ENCODE results near the gene SAV1.

The SAV1 gene

DNA sequence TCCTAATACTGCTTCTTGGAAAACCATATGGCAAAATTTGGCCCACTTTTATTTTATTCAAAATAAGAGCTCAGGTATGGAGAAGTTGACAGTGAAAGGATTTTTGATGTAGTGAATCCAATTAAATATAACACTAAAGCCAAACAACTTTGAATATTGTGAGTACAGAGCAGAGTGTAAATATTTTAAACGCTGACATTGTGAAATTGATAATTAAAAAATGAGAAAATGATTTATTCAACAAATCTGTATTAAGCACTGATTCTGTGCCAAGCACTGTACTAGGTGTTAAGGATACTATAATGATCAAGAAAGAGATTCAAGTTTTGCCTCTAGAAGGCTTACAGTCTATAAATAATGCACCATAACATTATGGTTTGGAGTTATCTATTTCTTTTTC lies 57.6 kb downstream of the SAV1 start:
- in situ Hi-C loops (cut with HindIII; ENCODE audit: low sequenced_read_pairs), result no loop called here

DNA sequence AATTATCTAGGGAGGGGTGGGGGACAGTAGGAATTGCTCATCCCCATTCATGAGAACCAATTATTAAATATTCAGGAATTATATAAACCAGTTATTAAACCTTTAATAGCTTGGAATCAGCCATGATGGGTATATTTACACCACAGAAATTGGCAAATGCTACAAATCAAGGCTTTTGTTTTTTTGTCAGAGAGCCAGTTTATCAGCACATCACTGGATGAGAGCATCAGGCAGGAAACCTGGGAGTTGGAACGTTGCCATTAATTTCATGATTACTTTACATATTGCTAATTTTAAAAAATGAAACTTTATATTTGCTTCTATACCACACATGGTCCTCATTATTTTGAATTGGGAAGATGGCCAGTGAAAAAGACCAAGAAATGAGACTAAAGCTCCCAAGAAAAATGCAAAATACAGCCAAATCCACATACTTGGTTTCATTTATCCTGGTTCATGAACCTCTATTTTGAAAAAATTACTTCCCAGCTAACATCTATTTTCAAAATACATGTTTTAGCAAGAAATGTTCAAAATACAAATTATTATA lies 59.7 kb downstream of the SAV1 start:
- in situ Hi-C loops (cut with HindIII; ENCODE audit: low sequenced_read_pairs), result no loop called here

DNA sequence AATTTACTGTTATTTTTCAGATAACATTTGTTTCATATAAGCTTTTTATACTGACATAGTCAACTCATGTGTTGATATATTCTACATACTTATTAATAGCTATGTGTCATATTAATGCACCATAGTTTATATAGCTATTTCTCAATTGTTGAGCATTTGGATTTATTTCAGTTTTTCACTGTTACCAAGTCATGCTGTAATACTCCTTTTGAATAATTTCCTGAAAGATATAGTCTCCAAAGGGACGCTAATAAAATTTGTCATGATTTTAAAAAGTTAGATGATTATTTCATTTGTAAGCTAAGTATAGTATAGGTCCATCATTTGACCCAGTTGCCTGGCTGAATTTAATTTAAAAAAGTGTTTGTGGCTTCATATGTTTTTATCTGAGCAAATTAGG lies 60.3 kb downstream of the SAV1 start:
- in situ Hi-C loops (cut with HindIII; ENCODE audit: low sequenced_read_pairs), result no loop called here

DNA sequence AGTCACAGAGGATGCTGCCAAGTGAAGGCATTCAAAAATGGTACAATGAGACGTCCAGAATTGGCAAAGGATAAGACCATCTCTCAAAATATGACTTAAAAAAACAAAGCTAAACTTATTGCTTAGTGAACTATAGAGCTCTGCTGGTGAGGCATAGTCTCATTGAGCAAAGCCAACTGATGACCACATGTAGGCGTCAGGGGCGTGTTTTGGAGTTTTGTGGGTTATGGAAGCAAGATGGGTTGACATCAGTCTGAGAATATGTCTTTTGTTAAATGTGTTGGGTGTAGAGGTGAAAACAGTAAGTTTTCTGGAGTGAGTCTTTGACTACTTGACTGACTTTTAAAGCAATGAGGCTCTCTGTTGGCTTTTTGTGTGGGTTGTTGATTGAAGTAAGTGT lies 60.9 kb downstream of the SAV1 start:
- in situ Hi-C loops (cut with HindIII; ENCODE audit: low sequenced_read_pairs), result no loop called here

DNA sequence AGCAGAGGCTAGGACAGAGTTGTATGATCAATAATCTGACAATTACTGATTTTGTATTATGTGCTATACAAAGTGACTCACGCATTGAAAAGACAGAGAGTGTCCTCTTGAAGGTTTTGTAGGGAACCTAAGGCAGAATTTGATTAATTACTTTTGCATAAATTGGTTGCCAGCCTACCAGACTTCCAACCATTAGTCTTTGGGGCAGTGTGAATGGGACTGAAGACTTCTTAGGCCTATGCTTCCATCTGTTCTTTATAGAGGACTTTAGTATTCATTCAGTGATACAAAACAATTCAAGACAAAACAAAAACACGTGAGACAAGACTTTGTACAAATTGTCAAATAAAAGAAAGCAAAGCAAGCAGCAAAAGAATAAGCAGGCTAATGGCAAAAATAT lies 61.6 kb downstream of the SAV1 start:
- in situ Hi-C loops (cut with HindIII; ENCODE audit: low sequenced_read_pairs), result no loop called here

DNA sequence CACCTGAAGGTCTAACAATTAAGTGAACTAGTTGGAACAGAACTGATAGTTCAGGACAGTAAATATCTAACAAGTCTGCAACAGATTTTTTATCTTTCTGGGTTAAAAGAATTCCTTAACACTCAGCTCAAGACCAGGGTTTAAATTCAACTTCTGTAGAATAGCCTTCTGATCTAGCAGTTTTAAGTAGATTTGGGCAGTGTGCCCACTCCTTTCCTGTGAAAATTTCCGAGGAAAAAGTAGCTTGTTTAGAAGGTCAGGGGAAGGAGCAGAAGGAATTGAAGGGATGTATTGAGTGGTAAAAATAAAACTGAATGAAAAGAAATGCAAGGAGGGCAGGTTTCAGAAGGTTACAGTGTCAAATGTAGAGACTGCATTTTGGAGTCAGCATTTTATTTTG lies 62.3 kb downstream of the SAV1 start:
- in situ Hi-C loops (cut with HindIII; ENCODE audit: low sequenced_read_pairs), result no loop called here

DNA sequence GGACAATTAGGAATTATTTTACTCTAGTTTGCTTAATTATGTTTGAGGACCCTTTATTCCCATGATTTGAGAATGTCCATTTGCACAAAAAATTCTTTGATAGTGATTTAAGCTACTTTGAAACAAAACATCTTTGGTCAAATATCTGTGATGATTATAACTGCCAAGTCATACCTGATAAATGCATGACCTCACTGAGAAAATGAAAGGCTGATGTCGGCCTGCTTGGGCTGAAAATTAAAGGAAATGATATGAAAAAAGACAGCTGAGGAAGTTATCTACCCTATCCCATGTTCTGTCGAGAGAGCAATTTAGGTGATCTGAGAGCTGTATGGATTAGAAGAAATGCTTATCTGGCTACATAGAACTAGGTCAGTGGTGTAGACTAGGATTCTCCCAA lies 64.5 kb downstream of the SAV1 start:
- in situ Hi-C loops (cut with HindIII; ENCODE audit: low sequenced_read_pairs), result no loop called here

DNA sequence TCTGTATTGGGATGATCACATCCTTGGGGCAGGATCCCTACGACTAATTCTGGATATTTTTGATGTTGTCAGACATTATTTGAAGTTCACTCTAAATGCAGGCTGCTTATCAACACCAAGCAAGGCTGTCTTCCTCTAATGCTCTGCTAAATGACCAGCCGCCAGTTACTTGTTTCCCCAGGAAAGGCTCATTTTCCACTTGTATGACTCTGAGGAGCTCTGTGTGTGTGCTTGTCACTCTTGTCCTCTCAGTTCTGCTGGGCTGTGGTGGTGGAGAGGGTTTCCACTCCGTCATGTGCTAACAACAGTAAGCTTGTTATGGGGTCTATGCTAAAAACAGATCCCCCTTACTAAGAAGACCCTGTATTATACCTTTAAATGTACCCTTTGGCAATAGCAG lies 66.1 kb downstream of the SAV1 start:
- in situ Hi-C loops (cut with HindIII; ENCODE audit: low sequenced_read_pairs), result no loop called here

DNA sequence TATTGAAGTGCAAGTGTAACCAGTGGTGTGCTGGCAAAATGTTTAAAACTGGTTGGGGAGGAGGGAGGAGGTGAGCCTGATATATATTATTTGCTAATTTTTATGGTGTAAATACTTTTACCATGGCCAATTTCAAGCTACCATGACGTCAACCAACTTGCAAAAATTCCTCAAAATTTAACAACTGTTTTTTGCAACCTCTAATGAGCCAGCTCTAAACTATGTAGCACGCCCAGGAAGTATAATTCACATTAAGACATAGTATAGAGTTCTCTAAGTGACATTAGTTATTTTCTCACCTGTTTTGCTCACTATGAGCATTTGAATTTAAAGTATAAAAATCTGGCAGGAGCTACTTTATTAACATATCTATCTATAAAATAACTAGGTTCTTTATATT lies 66.7 kb downstream of the SAV1 start:
- in situ Hi-C loops (cut with HindIII; ENCODE audit: low sequenced_read_pairs), result no loop called here

DNA sequence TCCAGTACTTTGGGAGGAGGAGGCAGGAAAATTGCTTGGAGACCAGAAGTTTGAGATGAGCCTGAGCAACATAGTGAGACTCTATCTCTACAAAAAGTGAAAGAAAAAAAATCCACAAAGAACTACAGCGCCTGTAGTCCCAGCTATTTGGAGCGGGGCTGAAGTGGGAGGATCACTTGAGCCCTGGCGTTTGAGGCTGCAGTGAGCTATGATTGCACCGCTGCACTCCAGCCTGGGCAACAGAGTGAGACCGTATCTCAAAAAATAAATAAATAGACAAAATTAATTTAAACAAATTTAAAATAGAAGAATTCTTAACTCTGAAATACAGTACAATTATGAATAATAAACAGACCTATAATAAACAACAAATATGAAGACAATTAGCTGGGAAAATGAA lies 67.3 kb downstream of the SAV1 start:
- in situ Hi-C loops (cut with HindIII; ENCODE audit: low sequenced_read_pairs), result no loop called here

DNA sequence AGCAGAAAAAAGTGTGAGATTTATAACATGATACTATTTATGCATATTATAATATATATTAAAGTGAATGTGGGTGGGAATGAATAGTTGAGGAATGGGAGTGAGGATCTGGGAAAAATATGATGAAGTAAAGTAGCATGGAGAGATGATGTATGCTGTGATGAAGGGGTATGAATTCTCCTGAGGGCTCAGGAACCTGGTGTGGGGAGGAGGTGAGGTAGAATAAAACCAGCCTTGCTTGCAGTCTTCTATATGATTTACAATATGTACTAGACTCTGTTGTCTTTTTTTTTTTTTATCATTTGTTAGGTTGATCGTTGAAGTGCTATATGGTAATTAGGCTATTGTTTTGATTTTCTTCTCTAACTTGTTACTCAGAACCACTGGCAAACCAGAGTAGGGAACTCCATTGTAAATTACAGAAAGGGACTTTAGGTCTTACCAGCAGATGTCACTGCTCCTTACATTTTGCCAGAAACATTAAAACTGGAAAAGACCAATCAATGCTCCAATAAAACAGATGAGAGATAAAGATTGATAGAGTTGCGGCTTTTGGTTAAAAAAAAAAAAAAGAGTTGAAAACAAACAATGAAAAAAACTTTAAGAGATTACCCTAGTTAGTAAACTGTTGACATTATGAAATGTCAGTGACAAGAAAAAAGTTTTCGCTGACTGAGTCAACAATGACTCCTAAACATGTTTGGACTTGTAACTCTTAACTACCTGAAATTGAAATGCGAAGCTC lies 68.2 kb downstream of the SAV1 start:
- in situ Hi-C loops (cut with HindIII; ENCODE audit: low sequenced_read_pairs), result no loop called here

DNA sequence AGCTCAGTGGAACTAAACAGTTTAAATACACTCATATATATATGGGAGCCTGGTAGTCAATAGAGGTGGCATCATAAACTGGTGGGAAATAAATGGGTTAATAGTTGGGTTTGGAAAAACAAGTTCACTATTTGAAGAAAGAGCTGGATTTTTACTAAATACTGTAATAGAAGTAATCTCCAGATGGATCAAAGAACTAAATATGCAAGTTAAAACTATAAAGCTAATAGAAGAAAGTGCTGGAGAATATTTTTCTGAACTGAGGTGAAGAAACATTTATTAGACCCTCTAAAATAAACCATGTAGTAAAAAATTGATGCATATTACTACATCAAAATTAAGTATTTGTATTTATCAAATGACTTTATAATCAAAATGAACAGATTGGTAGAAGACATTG lies 69.3 kb downstream of the SAV1 start:
- in situ Hi-C loops (cut with HindIII; ENCODE audit: low sequenced_read_pairs), result no loop called here

DNA sequence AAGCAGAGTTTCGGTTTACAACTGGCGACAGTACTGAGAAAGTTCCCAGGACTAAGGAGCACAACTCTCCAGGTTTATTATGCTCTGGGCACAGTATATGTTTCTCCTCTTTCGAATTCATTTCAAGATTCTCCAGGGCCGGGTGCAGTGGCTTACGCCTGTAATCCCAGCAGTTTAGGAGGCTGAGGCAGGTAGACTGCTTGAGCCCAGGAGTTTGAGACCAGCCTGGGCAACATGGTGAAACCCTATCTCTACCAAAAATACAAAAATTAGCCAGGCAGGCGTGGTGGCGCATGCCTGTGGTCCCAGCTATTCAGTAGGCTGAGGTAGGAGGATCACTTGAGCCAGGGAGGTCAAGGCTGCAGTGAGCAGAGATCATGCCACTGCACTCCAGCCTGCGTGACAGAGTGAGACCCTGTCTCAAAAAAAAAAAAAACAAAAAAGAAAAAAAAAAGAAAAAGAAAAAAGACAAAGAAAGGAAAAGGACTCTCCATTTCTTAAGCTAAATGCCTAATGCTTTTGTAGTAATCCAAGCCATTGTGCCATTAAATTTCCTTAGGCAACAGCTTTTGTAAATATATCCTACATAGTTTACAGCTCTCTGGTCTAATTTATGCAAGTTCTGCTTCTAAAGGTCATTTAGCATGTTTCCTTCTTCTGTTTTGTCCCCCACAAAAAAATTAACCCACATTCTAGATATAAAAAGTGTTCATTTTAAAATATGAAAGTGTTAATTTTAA lies 73.4 kb downstream of the SAV1 start:
- in situ Hi-C loops (cut with HindIII; ENCODE audit: low sequenced_read_pairs), result no loop called here

DNA sequence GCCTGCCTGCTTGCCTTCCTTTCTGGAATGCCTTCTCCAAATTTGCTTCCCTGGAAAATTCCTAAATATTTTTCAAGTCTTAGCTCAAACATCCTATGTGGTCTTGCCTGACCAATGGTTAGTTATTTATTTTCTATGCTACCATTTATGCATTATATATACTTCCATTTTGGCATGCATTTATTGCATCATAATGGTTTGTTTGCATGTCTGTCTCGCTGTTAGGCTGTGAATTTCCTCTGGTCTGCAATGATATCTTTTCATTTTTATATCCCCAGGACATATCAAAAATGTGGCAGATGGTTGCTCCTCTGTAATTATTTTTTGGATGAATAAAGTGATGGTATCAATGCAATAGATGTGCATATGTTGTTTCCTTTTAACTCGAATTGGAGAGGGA lies 77.6 kb downstream of the SAV1 start:
- in situ Hi-C loops (cut with HindIII; ENCODE audit: low sequenced_read_pairs), result no loop called here
